ENCODE measurements around the gene CNDP1.

Gene CNDP1

DNA sequence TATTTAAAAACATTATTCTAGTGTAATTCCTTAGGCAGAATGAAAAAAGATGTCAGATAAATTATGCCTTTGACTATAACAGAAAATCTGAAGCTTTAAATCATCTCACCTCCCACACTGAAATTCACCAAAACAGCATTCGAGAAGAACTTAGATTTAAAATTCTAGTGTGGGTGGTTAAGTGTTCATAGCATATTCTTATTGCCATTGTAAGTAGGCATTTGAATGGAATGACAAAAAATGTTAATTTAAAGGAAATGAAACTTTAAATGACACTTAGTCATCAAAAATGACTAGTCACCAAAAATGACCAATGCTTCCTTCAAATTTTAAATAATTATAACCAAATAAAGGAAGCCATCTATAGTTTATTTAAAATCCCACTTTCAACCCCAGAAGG, 56.4 kb downstream of the CNDP1 start:
- DNase-seq (ENCODE audit: insufficient read length, low spot score) (no peak), FAIRE-seq (no peak)
- TF ChIP-seq POLR2A (IDR thresholded peaks at IDR 0.05; ENCODE audit: low read depth, low read length) (no peak), TAF1 (IDR thresholded peaks at IDR 0.05; ENCODE audit: low read depth, low read length) (no peak), SPI1 (IDR thresholded peaks at IDR 0.05; ENCODE audit: low read depth, low read length) (no peak), POLR2AphosphoS5 (IDR thresholded peaks at IDR 0.05; ENCODE audit: low read depth, low read length) (no peak), POU2F2 (IDR thresholded peaks at IDR 0.05; ENCODE audit: low read depth, low read length) (no peak), PAX5 (IDR thresholded peaks at IDR 0.05; ENCODE audit: insufficient read depth, low read length, severe bottlenecking) (no peak)

DNA sequence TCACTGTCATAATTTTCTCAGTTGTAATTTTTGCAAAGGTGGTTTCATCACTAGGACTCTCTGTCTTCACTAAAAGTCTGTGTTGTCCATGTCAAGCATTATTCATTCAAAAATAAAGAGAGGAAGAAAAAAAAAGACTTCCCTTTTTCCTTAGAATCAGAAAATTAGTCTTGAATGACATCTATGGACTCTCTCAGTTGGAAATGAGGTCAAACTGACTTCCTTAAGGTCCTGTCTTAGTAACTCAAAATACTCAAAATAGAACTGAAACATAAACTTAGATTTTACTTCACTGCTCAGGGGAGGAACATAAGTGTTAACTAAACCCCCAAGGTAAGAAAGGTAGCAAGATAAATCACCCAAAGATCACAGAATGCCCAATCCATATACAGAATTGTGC, 61.1 kb downstream of the CNDP1 start:
- FAIRE-seq (no peak), DNase-seq (ENCODE audit: insufficient read length, low spot score) (no peak)
- TF ChIP-seq POU2F2 (IDR thresholded peaks at IDR 0.05; ENCODE audit: low read depth, low read length) (no peak), SPI1 (IDR thresholded peaks at IDR 0.05; ENCODE audit: low read depth, low read length) (peak; percentile 47; the same call in 1 of the 2 replicates)

DNA sequence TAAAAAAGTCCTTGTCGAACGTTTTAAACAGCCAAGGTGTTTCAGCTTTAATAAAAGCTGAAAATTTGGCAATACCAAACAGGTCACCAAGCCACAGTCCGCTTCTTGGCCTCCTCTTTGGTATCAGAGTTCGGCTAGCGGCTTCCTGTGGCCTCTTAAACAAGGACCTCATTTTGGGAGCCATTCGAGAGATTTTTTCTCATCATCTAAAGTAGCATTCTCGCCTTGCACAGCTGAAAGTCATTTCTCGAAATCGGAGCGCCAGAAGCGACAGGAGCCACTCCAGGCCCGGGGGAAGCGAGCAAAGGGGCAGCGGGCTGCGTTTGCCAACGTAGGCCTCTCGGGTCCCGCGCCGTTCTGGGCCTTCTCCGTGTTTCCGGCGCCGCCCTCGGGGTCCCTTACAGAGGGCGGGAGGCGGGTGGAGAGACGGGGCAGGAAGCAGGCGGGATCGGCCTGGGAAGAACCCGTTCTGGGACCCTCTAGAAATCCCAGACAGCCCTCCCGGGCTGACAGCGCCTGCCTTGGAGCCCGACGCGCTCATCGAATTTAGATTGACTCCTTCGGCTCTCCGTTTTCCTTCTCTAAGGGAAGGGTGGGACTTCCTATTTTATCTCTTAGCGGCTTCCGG, 62.8 kb downstream of the CNDP1 start:
- DNase-seq (ENCODE audit: insufficient read length, low spot score): peak; percentile 30
- TF ChIP-seq POLR2A (IDR thresholded peaks at IDR 0.05; ENCODE audit: low read depth, low read length): peak; percentile 41; the same call in 1 of the 2 replicates
- TF ChIP-seq POU2F2 (IDR thresholded peaks at IDR 0.05; ENCODE audit: low read depth, low read length): peak; percentile 55; the same call in 1 of the 2 replicates
- no peak; the same call in 1 of the 2 replicates for TF ChIP-seq SPI1 (IDR thresholded peaks at IDR 0.05; ENCODE audit: low read depth, low read length)
- TF ChIP-seq PAX5 (IDR thresholded peaks at IDR 0.05; ENCODE audit: insufficient read depth, low read length, severe bottlenecking): no peak
- peak; percentile 29; the same call in 1 of the 2 replicates for TF ChIP-seq POLR2AphosphoS5 (IDR thresholded peaks at IDR 0.05; ENCODE audit: low read depth, low read length)
- no peak for TF ChIP-seq TAF1 (IDR thresholded peaks at IDR 0.05; ENCODE audit: low read depth, low read length)
- FAIRE-seq: no peak

DNA sequence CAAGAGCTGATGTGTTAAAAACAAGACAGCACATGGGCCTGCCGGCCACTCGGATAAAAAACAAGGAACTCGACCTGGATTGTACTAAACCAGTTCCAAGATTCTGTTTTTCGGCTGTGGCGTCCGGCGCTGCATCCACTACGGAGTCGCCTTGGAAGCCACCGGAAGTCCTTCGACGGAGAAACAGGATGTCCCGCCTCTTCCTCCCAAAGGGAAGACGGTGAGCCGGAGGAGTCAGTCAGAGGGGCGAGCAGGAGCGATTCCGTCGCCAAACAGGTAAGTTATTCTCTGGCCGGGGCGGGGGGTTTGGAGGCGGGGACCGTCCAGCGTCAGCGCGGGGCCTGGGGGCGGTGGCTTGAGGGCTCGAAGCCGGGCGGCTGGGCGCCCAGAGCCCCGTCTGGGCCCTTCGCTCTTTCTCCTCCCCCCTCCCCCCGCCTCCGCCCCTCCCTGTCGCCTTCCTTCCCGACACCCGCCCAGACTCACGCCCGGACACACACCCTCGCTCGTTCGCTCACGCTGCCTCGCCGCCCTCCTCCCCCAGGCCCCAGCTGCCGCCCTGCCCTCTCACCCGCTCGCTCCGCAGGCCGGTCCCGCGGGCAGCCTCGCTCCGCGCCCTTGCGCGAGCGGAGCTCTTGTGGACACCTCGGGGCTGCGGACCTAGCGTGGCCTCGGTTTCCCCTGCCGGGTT, 63.5 kb downstream of the CNDP1 start, which contains the start of gene ZNF407:
Gene ZNF407, plus strand, starts transcription at position 209 of the 688 bp plus-strand sequence. CDS start 33,150 bp downstream, outside the sequence.
- DNase-seq (ENCODE audit: insufficient read length, low spot score) (peak; percentile 79), FAIRE-seq (peak; percentile 91)
- peak; percentile 80; the same call in 1 of the 2 replicates for TF ChIP-seq TAF1 (IDR thresholded peaks at IDR 0.05; ENCODE audit: low read depth, low read length)
- peak; percentile 15; the same call in 1 of the 2 replicates for TF ChIP-seq SPI1 (IDR thresholded peaks at IDR 0.05; ENCODE audit: low read depth, low read length)
- TF ChIP-seq PAX5 (IDR thresholded peaks at IDR 0.05; ENCODE audit: insufficient read depth, low read length, severe bottlenecking): no peak
- TF ChIP-seq POLR2AphosphoS5 (IDR thresholded peaks at IDR 0.05; ENCODE audit: low read depth, low read length): 0 out of 2 replicates have a peak, but pooled peaks have one; percentile 18
- TF ChIP-seq POLR2A (IDR thresholded peaks at IDR 0.05; ENCODE audit: low read depth, low read length): peak; percentile 16; the same call in 1 of the 2 replicates

DNA sequence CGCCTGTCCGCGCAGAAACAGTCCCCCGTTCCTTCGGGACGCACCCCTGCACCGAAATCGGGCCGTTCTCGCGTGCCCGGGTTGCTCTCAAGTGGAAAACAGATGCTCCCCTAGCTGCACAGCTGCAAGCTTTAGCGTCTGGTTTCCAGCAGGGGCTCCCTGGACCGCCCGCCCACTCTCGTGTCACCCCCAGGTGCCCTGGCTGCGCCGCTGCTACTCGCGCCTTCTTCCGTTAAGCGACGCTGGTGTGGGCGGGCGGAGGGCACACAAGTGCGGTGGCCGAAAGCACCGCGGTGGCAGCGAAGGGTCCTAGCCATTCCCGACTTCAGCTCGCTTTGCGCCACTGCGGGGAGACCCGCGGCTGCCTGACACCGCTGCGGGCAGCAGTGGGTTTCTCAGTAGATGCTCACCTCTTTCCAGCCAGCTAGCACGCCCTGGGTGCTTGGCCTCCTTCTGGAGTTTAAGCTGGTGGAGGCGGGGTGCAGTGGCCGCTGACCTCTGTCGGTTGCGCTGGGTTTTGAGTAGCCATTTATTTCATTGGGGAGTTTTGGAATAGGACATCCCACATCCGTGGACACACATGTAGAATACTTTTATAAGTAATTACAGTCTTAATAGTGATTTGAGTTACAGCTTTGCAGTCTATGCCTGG, 64.2 kb downstream of the CNDP1 start:
- FAIRE-seq: no peak
- no peak for TF ChIP-seq TAF1 (IDR thresholded peaks at IDR 0.05; ENCODE audit: low read depth, low read length)
- TF ChIP-seq POLR2AphosphoS5 (IDR thresholded peaks at IDR 0.05; ENCODE audit: low read depth, low read length): no peak; the same call in 1 of the 2 replicates
- peak; percentile 32 for TF ChIP-seq PAX5 (IDR thresholded peaks at IDR 0.05; ENCODE audit: insufficient read depth, low read length, severe bottlenecking)
- peak; percentile 17; the same call in 1 of the 2 replicates for TF ChIP-seq POLR2A (IDR thresholded peaks at IDR 0.05; ENCODE audit: low read depth, low read length)
- no peak for TF ChIP-seq POU2F2 (IDR thresholded peaks at IDR 0.05; ENCODE audit: low read depth, low read length)
- TF ChIP-seq SPI1 (IDR thresholded peaks at IDR 0.05; ENCODE audit: low read depth, low read length): no peak
- peak; percentile 60 for DNase-seq (ENCODE audit: insufficient read length, low spot score)

DNA sequence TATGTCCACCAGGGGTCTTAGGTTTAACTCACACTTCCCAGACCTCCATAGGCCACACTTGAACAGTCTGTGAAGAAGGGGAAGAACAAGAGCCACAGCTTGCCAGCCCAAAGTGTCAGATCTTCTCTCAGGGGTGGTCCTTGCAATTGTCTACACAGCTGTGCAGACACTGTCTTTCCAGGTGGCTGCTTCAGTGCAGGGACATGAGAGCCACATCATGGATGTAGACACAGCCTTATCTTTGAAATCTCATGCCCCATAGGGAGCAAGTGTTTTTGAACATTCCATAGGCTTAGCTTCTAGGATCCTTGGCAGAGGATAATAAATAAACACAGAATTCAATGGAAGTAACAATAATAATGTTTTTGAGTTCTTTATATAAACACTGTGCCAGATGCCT, 70.1 kb downstream of the CNDP1 start:
- TF ChIP-seq POU2F2 (IDR thresholded peaks at IDR 0.05; ENCODE audit: low read depth, low read length) (no peak), TAF1 (IDR thresholded peaks at IDR 0.05; ENCODE audit: low read depth, low read length) (no peak), POLR2AphosphoS5 (IDR thresholded peaks at IDR 0.05; ENCODE audit: low read depth, low read length) (no peak), POLR2A (IDR thresholded peaks at IDR 0.05; ENCODE audit: low read depth, low read length) (no peak), PAX5 (IDR thresholded peaks at IDR 0.05; ENCODE audit: insufficient read depth, low read length, severe bottlenecking) (no peak), SPI1 (IDR thresholded peaks at IDR 0.05; ENCODE audit: low read depth, low read length) (no peak)
- DNase-seq (ENCODE audit: insufficient read length, low spot score) (no peak), FAIRE-seq (no peak)

DNA sequence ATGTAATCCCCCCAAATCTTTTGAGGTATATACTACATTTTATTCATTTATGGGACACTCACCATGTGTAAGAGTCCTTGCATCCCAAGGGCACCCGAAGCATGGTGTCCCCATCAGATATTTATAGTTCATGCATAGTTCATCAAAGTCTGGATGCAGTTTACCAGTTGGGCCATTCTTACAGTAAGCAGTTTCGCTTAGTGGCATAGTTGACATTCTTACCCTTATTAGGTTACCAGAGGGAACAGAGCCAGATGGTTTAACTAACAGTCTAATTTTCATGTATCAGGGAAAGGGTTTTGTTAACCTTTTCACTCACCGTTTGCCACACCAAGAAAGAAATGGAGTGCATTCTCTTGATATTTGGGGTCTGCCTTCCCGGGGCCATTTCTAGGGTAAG, 70.5 kb downstream of the CNDP1 start:
- FAIRE-seq (no peak), DNase-seq (ENCODE audit: insufficient read length, low spot score) (no peak)
- TF ChIP-seq TAF1 (IDR thresholded peaks at IDR 0.05; ENCODE audit: low read depth, low read length): no peak
- TF ChIP-seq POU2F2 (IDR thresholded peaks at IDR 0.05; ENCODE audit: low read depth, low read length): no peak
- no peak for TF ChIP-seq POLR2AphosphoS5 (IDR thresholded peaks at IDR 0.05; ENCODE audit: low read depth, low read length)
- no peak for TF ChIP-seq POLR2A (IDR thresholded peaks at IDR 0.05; ENCODE audit: low read depth, low read length)
- no peak for TF ChIP-seq SPI1 (IDR thresholded peaks at IDR 0.05; ENCODE audit: low read depth, low read length)
- no peak for TF ChIP-seq PAX5 (IDR thresholded peaks at IDR 0.05; ENCODE audit: insufficient read depth, low read length, severe bottlenecking)

DNA sequence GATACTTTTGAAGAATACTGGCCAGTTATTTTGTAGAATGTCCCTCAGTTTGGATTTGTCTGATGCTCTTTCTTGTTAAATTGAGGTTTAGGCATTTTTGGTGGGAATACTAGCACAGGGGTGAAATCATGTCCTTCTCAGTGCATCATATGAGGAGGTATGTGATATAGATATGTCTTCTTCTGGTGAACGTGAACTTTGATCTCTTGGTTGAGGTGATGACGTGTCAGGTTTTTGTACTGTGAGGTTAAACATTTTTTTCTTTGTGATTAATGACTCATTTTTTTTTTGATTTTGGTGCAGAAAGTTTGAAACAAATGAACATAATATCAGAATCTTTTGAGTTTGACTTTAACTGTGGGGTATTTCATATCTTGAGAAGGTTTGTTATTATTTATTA, 74.4 kb downstream of the CNDP1 start:
- no peak for TF ChIP-seq PAX5 (IDR thresholded peaks at IDR 0.05; ENCODE audit: insufficient read depth, low read length, severe bottlenecking)
- TF ChIP-seq POU2F2 (IDR thresholded peaks at IDR 0.05; ENCODE audit: low read depth, low read length): no peak
- TF ChIP-seq POLR2AphosphoS5 (IDR thresholded peaks at IDR 0.05; ENCODE audit: low read depth, low read length): no peak
- no peak for TF ChIP-seq POLR2A (IDR thresholded peaks at IDR 0.05; ENCODE audit: low read depth, low read length)
- no peak for TF ChIP-seq SPI1 (IDR thresholded peaks at IDR 0.05; ENCODE audit: low read depth, low read length)
- TF ChIP-seq TAF1 (IDR thresholded peaks at IDR 0.05; ENCODE audit: low read depth, low read length): no peak
- DNase-seq (ENCODE audit: insufficient read length, low spot score) (no peak), FAIRE-seq (no peak)

DNA sequence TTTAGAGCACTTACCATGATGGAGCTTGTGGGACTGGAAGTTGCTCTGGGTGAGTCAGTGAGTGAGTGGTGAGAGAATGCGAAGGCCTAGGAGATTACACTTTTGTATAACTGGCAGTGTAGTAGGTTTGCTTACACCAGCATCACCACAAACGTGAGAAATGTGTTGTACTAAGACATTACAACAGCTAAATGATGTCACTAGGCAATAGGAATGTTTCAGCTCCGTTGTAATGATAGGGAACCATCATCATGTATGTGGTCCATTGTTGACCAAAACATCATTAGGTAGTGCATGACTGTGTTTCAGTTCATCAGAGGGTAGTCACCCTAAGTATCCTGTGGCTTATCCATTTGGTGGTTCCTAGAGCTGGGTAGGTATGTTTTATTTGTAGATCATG, 75.2 kb downstream of the CNDP1 start:
- TF ChIP-seq POU2F2 (IDR thresholded peaks at IDR 0.05; ENCODE audit: low read depth, low read length) (no peak), POLR2A (IDR thresholded peaks at IDR 0.05; ENCODE audit: low read depth, low read length) (no peak), PAX5 (IDR thresholded peaks at IDR 0.05; ENCODE audit: insufficient read depth, low read length, severe bottlenecking) (no peak), TAF1 (IDR thresholded peaks at IDR 0.05; ENCODE audit: low read depth, low read length) (no peak), SPI1 (IDR thresholded peaks at IDR 0.05; ENCODE audit: low read depth, low read length) (no peak), POLR2AphosphoS5 (IDR thresholded peaks at IDR 0.05; ENCODE audit: low read depth, low read length) (no peak)
- DNase-seq (ENCODE audit: insufficient read length, low spot score) (no peak), FAIRE-seq (peak; percentile 63)
